ENCODE results near the gene FPGS.
A peak's percentile ranks its signal among the peaks of the same experiment; 100 is the strongest.
"Not testable (repeated sequence)": the region's sequence is repeated elsewhere in the genome, so short reads cannot be mapped to it uniquely, and the experiment has no call there.

Gene FPGS, protein sequence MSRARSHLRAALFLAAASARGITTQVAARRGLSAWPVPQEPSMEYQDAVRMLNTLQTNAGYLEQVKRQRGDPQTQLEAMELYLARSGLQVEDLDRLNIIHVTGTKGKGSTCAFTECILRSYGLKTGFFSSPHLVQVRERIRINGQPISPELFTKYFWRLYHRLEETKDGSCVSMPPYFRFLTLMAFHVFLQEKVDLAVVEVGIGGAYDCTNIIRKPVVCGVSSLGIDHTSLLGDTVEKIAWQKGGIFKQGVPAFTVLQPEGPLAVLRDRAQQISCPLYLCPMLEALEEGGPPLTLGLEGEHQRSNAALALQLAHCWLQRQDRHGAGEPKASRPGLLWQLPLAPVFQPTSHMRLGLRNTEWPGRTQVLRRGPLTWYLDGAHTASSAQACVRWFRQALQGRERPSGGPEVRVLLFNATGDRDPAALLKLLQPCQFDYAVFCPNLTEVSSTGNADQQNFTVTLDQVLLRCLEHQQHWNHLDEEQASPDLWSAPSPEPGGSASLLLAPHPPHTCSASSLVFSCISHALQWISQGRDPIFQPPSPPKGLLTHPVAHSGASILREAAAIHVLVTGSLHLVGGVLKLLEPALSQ

DNA sequence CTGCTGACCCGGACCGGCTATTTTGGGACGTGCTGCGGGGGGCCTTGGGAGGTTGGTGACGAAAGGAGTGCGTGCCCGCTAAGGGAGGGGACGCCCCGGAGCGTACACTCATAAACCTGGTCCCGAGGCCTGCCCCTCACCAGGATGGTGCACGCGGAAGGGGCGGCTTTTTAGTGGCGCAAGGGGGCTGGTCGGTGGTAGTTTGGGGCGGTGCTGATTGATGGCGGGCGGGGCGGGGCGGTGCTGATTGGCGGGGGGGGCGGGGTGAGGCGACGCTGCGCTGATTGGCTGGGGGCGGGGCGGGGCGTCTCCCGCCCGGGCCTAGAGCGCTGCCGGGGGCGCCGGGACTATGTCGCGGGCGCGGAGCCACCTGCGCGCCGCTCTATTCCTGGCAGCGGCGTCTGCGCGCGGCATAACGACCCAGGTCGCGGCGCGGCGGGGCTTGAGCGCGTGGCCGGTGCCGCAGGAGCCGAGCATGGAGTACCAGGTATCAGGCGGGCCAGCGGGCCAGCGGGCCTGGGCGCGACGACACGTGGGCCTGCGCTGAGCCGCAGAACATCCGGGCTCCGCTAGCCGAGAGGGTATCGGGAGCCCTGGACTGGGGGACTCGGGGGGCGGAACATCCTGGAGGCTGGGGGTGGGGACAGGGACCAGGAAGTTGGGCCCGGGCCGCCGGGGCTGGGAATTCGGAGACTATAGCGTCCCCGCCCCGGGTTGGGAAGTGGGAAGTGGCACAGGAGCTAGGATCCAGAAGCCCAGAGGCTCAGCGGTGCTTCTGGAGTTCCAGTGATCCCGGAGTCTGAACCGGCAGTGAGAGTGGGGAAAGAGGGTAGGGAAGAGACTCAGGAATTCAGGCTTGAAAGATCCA is at the start of gene FPGS:
Gene FPGS (plus strand): TSS at position 307 of the 868 bp plus-strand sequence. CDS start 43 bp downstream, at position 350.
- DNase-seq (ENCODE audit: low spot score), result no peak

- no peak for DNase-seq (ENCODE audit: low spot score)
These were observed 49.5 kb upstream of the FPGS start for GRCh38 chr9:127753148-127753547.

- DNase-seq (ENCODE audit: low spot score), result no peak
These were observed 49.1 kb upstream of the FPGS start for GRCh38 chr9:127753622-127754021.

DNA sequence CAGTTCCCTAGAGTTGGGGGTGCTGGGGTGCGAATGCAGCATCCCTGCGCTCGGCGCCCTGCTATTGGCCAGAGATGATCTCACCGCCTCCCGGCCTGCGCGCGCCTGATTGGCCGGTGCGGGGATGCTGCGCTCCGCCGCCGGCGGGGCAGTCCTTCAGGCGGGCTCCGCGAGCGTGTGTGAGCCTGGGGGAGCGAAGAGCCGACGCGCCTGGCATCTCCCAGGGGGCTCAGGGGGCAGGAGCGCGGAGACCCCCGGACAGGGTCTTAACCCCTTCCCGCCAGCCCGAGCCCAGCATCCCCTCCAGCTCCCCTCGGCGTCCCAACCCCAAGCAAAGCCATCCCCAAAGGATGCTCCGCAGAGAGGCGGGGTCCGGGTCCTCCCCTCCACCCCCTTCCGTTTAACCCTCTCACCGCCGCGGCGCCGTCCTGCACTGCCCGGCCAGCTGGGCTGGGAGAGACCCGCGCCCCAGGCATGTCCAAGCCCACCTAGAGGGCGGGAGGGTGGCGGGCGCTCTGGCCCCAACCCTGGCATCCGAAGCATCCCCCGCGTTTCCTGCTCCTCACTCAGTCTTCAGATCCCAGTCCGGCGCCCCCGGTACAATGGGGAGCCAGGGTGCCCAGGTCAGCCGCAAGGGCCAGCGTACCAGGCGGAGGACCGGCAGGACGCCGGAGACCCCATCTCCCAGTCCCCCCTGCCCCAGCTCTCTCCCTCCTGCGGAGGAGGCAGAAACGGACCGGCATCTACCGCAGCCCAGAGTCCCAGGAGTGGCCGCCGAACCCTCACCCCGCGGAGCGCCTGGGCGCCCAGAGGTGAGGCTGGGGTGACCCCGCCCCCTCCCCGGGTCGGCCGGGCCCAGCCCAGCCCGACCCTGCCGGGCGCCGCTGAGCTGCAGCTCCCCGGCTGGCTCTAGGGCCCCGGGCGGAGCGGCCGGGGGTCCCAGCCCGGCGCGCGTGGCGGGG is 48.3 kb upstream of the FPGS start:
- no peak for DNase-seq (ENCODE audit: low spot score)

GRCh38 chr9:127755061-127756060 is 47.3 kb upstream of the FPGS start:
- DNase-seq (ENCODE audit: low spot score), result no peak

DNA sequence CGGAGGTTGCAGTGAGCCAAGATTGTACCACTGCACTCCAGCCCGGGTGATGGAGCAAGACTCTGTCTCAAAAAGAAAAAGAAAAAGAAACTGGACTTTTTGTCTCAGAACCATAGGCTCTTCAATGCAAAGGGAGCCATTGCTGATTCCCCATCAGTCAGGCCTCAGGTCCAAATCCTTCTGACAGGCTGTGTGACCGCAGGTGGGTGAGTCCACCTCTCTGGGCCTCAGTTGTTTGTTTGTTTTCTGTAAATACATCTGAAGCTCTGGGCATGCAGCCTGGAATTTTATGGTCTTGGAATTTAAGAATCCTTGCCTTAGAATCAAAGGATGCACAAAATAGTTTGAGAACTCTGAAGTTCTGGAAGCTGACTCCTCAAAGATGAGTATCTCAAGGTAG is 46.4 kb upstream of the FPGS start:
- DNase-seq (ENCODE audit: low spot score), result no peak

DNA sequence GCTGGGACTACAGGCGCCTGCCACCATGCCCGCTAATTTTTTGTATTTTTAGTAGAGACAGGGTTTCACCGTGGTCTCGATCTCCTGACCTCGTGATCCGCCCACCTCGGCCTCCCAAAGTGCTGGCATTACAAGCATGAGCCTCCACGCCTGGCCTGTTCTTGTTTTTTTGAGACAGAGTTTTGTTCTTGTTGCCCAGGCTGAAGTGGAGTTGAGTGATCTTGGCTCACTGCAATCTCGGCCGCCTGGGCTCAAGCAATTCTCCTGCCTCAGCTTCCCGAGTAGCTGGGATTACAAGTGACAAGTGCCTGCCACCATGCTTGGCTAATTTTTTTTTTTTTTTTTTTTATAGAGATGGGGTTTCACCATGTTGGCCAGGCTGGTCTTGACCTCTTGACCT is 45.9 kb upstream of the FPGS start:
- not testable (repeated sequence) for DNase-seq (ENCODE audit: low spot score)

DNA sequence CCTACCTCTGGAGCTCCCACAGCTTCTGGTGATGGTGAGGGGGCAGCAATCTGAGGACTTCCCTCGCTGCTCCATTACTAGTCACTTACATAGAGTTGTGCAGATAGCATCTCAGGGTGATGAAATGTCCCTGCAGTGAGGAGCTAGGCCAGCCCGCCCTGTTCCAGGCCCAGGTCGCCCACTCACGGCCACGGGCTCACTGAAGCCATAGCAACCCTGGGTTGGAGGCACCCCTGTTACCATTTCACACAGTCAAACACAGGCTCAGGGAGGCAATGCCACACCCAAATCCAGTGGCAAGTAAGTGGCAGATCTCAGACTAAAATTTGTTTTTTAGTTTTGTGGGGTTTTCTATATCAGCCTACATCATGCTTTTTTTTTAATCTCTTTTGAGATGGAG is 43.8 kb upstream of the FPGS start:
- DNase-seq (ENCODE audit: low spot score), result no peak

- no peak for DNase-seq (ENCODE audit: low spot score)
These were observed 41.6 kb upstream of the FPGS start for GRCh38 chr9:127761061-127761460.

DNA sequence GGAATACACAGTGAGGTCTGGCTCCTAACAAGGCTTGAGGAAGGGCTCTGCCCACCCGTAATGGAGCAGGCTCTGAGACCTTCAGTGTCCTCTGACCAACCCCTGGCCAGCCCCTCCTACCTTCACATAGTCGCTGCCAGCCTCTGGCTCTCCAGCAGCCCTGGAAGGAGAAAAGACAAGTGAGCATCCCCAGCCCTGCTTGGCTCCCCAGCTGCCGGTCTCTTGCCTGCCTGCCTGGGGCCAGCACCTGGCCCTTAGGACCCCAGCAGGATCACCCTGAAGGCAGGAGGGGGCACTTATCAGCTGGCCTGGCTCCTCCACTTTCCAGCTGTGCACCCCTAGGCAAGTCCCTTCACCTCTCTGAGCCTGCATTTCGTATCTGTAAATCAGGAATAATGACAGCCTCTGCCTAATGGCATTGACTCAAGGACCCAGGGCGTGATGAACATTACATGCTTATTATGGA is 41.2 kb upstream of the FPGS start:
- no peak for DNase-seq (ENCODE audit: low spot score)

- peak; percentile 86 for DNase-seq (ENCODE audit: low spot score)
These were observed 40.5 kb upstream of the FPGS start for GRCh38 chr9:127762111-127762676.

- peak; percentile 97 for DNase-seq (ENCODE audit: low spot score)
These were observed 38.7 kb upstream of the FPGS start for GRCh38 chr9:127763918-127764384.

DNA sequence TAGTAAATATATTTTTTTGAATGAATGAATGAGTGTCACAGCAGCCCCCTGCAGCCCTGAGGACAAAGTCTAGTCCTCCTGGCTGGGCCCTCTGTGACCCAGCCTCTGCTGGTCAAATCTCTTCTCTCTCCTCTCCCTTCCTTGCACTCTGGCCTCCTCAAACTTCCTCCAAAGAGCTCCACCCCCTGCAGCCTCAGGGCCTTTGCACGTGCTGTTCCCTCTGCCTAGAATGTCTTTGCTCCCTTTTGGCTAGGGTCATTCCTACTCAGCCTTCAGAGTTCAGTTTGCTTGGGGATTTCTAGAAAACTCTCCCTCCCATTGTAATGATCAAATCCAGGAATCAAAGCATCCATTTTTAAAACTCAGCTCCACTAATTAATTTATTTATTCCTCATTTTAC is 37.3 kb upstream of the FPGS start:
- DNase-seq (ENCODE audit: low spot score), result no peak

GRCh38 chr9:127767410-127767809 is 35.3 kb upstream of the FPGS start:
- no peak for DNase-seq (ENCODE audit: low spot score)

- DNase-seq (ENCODE audit: low spot score), result no peak
These were observed 34.8 kb upstream of the FPGS start for GRCh38 chr9:127767909-127768331.

DNA sequence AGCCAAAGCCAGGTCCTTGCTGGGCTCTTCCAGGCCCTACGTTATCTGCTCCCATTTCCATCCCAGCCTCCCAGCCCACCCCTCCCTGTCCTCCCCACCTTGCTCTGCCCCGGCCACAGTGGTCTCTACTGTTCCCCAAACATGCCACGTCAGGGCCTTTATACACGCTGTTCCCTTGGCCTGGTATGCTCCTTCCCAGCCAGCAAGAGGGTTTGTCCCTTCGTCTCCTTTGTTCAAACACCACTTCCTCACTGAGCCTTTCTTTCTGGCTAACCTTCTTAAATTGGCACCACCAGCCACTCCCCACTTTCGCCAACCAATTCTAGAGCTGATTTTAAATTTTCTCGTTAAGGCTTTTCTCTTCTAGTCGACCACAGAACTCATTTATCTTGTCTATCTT is 34.0 kb upstream of the FPGS start:
- no peak for DNase-seq (ENCODE audit: low spot score)

DNA sequence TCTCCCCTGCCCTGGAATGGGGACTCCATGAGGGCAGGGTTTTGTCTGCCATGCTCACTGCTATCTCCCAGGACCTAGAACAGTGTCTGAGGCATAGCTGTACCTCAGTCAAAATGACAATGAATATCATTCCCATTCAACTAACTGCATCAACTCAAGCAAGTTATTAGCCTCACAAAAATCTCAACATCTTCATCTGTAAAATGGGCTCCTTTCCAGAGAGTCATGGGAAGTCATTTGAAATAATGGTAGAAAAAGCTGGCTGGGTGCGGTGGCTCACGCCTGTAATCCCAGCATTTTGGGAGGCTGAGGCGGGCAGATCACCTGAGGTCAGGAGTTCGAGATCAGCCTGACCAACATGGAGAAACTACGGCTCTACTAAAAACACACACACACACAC is 33.6 kb upstream of the FPGS start:
- no peak for DNase-seq (ENCODE audit: low spot score)

- DNase-seq (ENCODE audit: low spot score), result peak; percentile 93
These were observed 32.6 kb upstream of the FPGS start for GRCh38 chr9:127769929-127770582.

- DNase-seq (ENCODE audit: low spot score), result no peak
These were observed 32.1 kb upstream of the FPGS start for GRCh38 chr9:127770583-127770904.
